GM12864 (cell line): Measurements from ENCODE around the gene RPN2.
A peak's percentile ranks its signal among the peaks of the same experiment; 100 is the strongest.

Experiments
- DNase-seq: peaks from one replicate; pipeline ENCODE4 v3.0.0-alpha.2; 2011; ENCODE audit warnings: low read depth
- H3K4me3 ChIP-seq: 2 replicates; pipeline ENCODE4 v1.5.1; 2011; ENCODE audit warnings: mild to moderate bottlenecking, low read depth, low read length, control low read depth
- TF ChIP-seq, protein P1 (sequence below): IDR thresholded peaks from 2 replicates; pipeline ENCODE4 v1.5.1; 2011; ENCODE audit warnings: low read depth, mild to moderate bottlenecking, moderate library complexity, low read length, control low read depth, inconsistent platforms; ENCODE audit errors: missing control alignments

Gene RPN2

DNA sequence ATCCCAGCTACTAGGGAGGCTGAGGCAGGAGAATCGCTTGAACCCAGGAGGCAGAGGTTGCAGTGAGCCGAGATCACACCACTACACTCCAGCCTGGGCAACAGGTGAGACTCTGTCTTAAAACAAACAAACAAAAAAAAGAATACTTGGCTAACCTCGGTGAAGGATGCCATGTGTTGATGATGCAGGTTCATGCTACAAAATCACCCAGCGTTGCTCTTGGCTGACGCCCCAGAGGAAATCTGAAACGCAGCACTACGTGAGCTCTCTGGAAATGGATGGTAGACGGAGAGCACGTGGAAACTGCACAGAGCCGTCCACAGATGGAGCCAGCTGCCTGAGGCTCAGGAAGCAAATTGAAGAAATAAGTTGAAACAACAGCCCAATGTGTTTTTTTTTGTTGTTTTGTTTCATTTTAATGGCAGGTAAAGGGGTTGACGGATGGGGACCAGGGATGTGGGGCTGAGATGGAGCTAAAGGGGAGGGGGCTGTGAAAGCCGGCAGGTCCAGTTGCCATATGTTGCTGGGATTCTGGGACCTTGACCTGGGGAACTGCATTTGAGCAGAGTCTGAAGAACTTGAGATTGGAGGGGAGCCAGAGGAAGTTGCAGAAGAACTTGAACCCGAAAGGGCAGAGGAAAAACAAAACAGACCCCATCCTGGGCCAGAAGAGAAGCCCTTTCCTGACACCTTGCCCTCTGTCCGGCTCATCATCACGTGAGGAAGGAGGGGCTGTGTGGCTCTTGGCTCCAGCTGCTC, 97.5 kb downstream of the RPN2 start:
- TF ChIP-seq, protein P1, sequence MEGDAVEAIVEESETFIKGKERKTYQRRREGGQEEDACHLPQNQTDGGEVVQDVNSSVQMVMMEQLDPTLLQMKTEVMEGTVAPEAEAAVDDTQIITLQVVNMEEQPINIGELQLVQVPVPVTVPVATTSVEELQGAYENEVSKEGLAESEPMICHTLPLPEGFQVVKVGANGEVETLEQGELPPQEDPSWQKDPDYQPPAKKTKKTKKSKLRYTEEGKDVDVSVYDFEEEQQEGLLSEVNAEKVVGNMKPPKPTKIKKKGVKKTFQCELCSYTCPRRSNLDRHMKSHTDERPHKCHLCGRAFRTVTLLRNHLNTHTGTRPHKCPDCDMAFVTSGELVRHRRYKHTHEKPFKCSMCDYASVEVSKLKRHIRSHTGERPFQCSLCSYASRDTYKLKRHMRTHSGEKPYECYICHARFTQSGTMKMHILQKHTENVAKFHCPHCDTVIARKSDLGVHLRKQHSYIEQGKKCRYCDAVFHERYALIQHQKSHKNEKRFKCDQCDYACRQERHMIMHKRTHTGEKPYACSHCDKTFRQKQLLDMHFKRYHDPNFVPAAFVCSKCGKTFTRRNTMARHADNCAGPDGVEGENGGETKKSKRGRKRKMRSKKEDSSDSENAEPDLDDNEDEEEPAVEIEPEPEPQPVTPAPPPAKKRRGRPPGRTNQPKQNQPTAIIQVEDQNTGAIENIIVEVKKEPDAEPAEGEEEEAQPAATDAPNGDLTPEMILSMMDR = peak; percentile 37
- peak overlapping the region; percentile 12; the same call in 1 of the 2 replicates for H3K4me3 ChIP-seq
- no peak for DNase-seq

DNA sequence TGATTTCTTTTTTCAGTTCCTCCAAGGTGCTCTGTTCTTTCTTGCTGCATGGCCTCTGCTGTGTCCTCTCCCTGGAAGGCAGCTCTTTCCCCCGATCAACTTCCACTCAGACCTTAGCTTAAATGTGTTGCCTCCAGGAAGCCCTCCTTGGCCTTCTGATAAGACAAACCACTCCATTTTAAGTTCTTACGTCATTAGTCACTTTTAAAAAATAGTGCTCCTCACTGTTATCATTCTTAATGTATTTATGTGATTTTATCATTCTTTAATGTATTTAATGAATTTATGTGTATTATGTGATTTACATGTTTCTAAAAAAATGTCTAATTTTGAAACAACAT, 98.1 kb downstream of the RPN2 start:
- TF ChIP-seq, protein P1 = no peak
- DNase-seq = no peak
- H3K4me3 ChIP-seq = peak overlapping the region; percentile 12; the same call in 1 of the 2 replicates

DNA sequence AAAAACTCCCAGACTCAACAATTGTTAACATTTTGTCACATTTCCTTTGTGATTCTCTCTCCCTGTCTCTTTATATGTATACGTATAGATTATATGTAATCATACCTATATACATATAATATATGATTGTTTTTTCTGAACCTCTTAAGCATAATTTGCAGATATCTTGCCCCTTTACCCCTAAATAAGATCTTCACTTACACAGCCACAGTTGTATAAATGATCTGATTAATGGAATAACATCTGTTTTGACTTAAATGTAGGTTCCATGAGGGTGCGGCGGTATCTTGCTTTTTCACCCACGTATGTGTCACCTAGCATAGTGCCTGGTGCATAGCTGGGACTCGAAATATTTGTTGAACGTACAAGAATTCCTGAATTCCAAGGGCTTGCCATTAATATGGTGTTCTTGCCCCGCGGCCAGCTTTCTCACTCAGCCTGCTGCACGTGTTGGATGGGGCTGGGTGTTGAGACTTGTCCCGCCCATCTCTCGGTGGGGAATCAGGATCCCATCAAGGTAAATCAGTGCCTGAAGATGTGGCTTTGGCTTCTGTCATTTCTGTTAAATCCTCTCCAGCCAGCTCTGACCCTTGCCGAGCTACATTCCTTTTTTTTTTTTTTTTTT, 99.9 kb downstream of the RPN2 start:
- TF ChIP-seq, protein P1 = no peak
- no peak for DNase-seq
- H3K4me3 ChIP-seq = no peak overlapping the region

DNA sequence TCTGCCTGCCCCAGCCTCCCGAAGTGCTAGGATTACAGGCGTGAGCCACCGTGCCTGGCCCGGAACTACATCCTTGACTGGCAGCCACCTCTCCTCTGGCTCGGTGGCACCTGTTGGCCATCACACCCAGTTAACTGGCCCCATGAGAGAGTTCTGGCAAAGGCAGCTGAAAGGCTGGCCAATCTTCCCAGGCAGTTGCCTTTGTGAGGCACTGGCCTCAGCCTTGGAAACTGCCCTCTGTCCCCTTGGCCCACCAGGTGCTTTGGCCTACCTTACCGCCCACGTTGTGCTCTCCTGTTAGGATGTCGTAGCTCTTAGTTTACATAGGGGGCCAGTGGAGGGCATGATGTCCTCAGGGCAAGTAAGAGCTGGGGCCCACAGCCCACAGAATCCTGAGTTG, 100.7 kb downstream of the RPN2 start:
- TF ChIP-seq, protein P1 = no peak
- no peak for DNase-seq
- H3K4me3 ChIP-seq = no peak overlapping the region

DNA sequence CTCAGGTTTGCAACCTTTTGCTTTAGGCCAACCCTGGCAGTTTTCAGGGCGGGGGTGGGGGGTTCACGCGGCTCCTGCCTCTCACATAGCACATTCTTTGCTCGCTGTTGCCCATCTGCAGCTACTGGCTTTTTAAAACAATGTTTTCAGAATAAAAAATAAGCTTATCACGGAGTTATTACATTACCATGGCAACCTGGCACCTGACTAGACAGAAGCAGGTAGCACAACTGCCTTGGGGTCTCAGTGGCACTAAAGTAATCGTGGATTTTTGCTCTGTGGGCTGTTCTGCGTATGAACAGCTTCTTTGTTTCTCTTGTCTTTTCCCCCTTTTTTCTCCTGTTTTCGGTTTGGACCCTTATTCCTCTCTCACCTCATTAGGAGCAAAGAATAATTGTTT, 101.3 kb downstream of the RPN2 start:
- no peak overlapping the region for H3K4me3 ChIP-seq
- TF ChIP-seq, protein P1 = no peak
- no peak for DNase-seq

DNA sequence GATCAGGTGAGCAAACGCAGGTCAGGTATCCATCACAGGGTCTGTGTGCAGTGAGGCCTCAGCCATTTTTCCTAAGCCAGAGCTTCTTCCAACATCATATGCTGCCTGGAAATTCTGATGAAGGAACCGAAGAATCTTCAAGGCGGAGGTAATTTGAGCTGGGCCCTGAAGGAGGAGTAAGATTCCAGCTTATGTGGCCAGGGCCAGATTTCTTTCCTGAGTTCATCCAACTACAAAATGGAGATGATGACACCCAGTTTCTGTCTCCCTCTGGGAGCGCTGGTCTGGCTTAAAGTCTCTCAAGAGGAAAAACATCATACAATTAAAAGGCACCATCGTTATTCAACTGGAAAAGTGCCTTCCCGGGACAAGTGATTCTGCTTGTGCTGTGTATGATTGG, 103.4 kb downstream of the RPN2 start:
- DNase-seq = no peak
- no peak overlapping the region for H3K4me3 ChIP-seq
- TF ChIP-seq, protein P1 = no peak

DNA sequence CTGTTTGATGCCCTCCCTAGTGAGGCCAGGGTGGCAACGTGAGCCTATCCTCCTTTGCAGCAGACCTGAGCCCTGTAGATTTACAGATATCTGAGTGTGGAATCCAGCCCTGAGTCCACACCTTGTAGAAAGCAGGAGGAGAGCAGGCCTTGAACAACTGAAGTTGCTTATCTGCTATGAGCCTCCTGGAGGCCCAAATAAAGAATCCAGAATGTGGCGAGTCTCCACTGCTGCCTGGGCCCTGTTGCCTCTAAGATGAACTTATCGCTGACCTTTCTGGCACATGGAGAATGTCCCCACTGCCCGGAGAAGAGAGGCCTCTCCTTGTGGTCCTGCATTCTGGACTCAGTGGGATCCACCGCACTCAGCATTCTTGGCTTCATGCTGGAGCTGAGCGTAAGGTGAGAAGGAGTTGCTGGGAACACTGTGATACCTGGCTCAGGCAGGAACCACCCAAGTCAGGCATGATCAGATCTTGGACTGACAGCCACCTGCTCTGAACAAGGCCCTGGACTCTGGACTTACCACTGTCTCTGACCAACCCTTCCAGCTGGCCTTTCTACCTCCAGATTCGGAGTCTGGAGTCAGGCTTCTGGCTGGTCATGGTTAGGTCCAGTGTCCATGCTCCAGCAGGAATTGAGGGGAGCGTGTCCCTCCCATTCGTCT, 104.5 kb downstream of the RPN2 start:
- H3K4me3 ChIP-seq = no peak overlapping the region
- no peak for DNase-seq
- TF ChIP-seq, protein P1 = no peak
